Vagina (tissue), 2 donors: ENCODE measurements around the gene SULF2. TPM values are rescaled to one million over a fixed set of nuclear protein-coding genes. Genes with fewer than 3 reads are reported as not detected.
A peak's percentile ranks its signal among the peaks of the same experiment; 100 is the strongest.

Experiments
- DNase-seq, 2 donors: peaks; one replicate each; pipeline ENCODE4 v3.0.0-alpha.2; 2017; ENCODE audit errors: extremely low spot score in 2 of 2
- H3K27ac ChIP-seq: fragments of 200-600 bp; sonication (generic); one replicate; pipeline ENCODE4 v1.5.1; 2019
- H3K27me3 ChIP-seq: fragments of 200-600 bp; sonication (generic); one replicate; pipeline ENCODE4 v1.5.1; 2019
- H3K36me3 ChIP-seq, 2 donors: fragments of 200-600 bp; sonication (generic); one replicate each; pipeline ENCODE4 v1.5.1; 2017 to 2019
- H3K4me1 ChIP-seq: fragments of 200-600 bp; sonication (generic); one replicate; pipeline ENCODE4 v1.5.1; 2019
- H3K4me3 ChIP-seq, 2 donors: fragments of 200-600 bp; sonication (generic); 1 replicate in 1 of 2; 2 replicates in 1 of 2; pipeline ENCODE4 v1.5.1; 2016 to 2019
- H3K9me3 ChIP-seq: fragments of 200-600 bp; sonication (generic); one replicate; pipeline ENCODE4 v1.5.1; 2019
- POLR2A ChIP-seq, 2 donors: fragments of 450-650 bp; IDR thresholded peaks; one replicate each; pipeline ENCODE4 v1.6.1; 2017; ENCODE audit warnings: antibody characterized with exemption in 2 of 2, mild to moderate bottlenecking in 2 of 2, moderate library complexity in 2 of 2
- POLR2AphosphoS5 ChIP-seq, 2 donors: sonication (generic); formaldehyde crosslinking; IDR thresholded peaks; one replicate each; pipeline ENCODE4 v1.9.0; 2017; ENCODE audit warnings: antibody characterized with exemption in 2 of 2, mild to moderate bottlenecking in 2 of 2, low read depth in 1 of 2; ENCODE audit not compliant: insufficient read depth in 1 of 2
- intact Hi-C: fragments of 100-400 bp; cut with DNase I; formaldehyde crosslinking; loops from one replicate; pipeline ENCODE4 v1.15.1; 2023
- total RNA-seq: library from RNA; depleted of rRNA; stranded (reverse); fragments of >200 nt; gene quantifications from one replicate; pipeline ENCODE4 v1.2.3, GENCODE V29; 2016
- TF ChIP-seq, protein P1 (sequence below), 3 experiments: fragments of 450-650 bp in 2 of 3; fragments of 200-600 bp in 1 of 3; sonication (generic) in 1 of 3; IDR thresholded peaks; one replicate each; pipeline ENCODE4 v1.5.1; 2017 to 2019; ENCODE audit warnings: antibody characterized with exemption in 3 of 3, mild to moderate bottlenecking in 2 of 3, moderate library complexity in 2 of 3

SULF2 gene
- total RNA-seq, 1 donor from 2014 or later = 157 TPM

- peaks cover 29% of the 10 kb centered on the region for H3K4me1 ChIP-seq
- H3K36me3 ChIP-seq = no peaks in the 10 kb centered on the region
- intact Hi-C loops = no loop called here
- TF ChIP-seq POLR2A (IDR thresholded peaks at IDR 0.05) (no peak), POLR2AphosphoS5 (IDR thresholded peaks at IDR 0.05; ENCODE audit: insufficient read depth in 1 of 2, low read depth in 1 of 2) (no peak)
- TF ChIP-seq, protein P1, sequence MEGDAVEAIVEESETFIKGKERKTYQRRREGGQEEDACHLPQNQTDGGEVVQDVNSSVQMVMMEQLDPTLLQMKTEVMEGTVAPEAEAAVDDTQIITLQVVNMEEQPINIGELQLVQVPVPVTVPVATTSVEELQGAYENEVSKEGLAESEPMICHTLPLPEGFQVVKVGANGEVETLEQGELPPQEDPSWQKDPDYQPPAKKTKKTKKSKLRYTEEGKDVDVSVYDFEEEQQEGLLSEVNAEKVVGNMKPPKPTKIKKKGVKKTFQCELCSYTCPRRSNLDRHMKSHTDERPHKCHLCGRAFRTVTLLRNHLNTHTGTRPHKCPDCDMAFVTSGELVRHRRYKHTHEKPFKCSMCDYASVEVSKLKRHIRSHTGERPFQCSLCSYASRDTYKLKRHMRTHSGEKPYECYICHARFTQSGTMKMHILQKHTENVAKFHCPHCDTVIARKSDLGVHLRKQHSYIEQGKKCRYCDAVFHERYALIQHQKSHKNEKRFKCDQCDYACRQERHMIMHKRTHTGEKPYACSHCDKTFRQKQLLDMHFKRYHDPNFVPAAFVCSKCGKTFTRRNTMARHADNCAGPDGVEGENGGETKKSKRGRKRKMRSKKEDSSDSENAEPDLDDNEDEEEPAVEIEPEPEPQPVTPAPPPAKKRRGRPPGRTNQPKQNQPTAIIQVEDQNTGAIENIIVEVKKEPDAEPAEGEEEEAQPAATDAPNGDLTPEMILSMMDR (IDR thresholded peaks at IDR 0.05) = no peak
- DNase-seq = no peak
- H3K4me3 ChIP-seq = peak overlapping the region in 1 of 2 donors; percentile 9
- H3K27ac ChIP-seq = peak overlapping the region; percentile 66
- H3K9me3 ChIP-seq = no peaks in the 10 kb centered on the region
- H3K27me3 ChIP-seq = no peaks in the 10 kb centered on the region
These were observed 71.3 kb downstream of the SULF2 start for GRCh38 chr20:47713878-47714450.

DNA sequence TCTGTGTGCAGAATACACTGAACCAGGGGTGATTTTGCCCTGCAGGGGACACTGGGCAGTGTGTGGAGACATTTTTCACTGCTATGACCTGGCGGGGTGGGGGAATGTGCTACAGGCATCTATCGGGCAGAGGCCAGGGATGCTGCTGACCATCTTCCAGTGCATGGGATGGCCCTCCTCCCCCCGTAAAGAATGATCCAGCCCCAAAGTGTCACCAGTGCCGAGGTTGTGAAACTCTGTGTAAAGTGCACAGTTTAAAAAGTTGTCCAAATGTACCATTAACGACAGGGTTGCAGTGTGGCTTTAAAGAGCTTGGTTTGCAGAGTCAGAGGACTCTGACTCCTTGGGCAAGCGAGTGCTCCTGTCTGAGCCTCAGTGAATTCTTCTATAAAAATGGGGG is 72.1 kb downstream of the SULF2 start:
- H3K4me1 ChIP-seq = peaks cover 30% of the 10 kb centered on the region
- peak overlapping the region in 1 of 2 donors; percentile 9 for H3K4me3 ChIP-seq
- TF ChIP-seq POLR2AphosphoS5 (IDR thresholded peaks at IDR 0.05; ENCODE audit: insufficient read depth in 1 of 2, low read depth in 1 of 2) (peak in 1 of 2 donors; percentile 21), POLR2A (IDR thresholded peaks at IDR 0.05) (no peak)
- TF ChIP-seq, protein P1 (IDR thresholded peaks at IDR 0.05) = no peak
- H3K27ac ChIP-seq = peak overlapping the region; percentile 66
- no peaks in the 10 kb centered on the region for H3K27me3 ChIP-seq
- H3K9me3 ChIP-seq = no peaks in the 10 kb centered on the region
- intact Hi-C loops = no loop called here
- no peaks in the 10 kb centered on the region for H3K36me3 ChIP-seq
- no peak for DNase-seq

GRCh38 chr20:47711046-47711752 is 74.1 kb downstream of the SULF2 start:
- TF ChIP-seq POLR2A (IDR thresholded peaks at IDR 0.05) (no peak), POLR2AphosphoS5 (IDR thresholded peaks at IDR 0.05; ENCODE audit: insufficient read depth in 1 of 2, low read depth in 1 of 2) (no peak)
- TF ChIP-seq, protein P1 (IDR thresholded peaks at IDR 0.05) = no peak
- Histone ChIP-seq H3K27me3 (no peaks in the 10 kb centered on the region), H3K36me3 (no peaks in the 10 kb centered on the region), H3K27ac (no peak overlapping the region), H3K9me3 (no peaks in the 10 kb centered on the region), H3K4me1 (peaks cover 30% of the 10 kb centered on the region), H3K4me3 (no peak overlapping the region)
- intact Hi-C loops = no loop called here
- DNase-seq = no peak

- H3K4me1 ChIP-seq = peaks cover 30% of the 10 kb centered on the region
- H3K27ac ChIP-seq = no peak overlapping the region
- no peak for DNase-seq
- H3K36me3 ChIP-seq = no peaks in the 10 kb centered on the region
- H3K27me3 ChIP-seq = no peaks in the 10 kb centered on the region
- TF ChIP-seq POLR2A (IDR thresholded peaks at IDR 0.05) (no peak), POLR2AphosphoS5 (IDR thresholded peaks at IDR 0.05; ENCODE audit: insufficient read depth in 1 of 2, low read depth in 1 of 2) (no peak)
- TF ChIP-seq, protein P1 (IDR thresholded peaks at IDR 0.05) = no peak
- intact Hi-C loops = no loop called here
- H3K4me3 ChIP-seq = no peak overlapping the region
- H3K9me3 ChIP-seq = no peaks in the 10 kb centered on the region
These were observed 74.6 kb downstream of the SULF2 start for GRCh38 chr20:47710665-47711045.
